ENCODE measurements around the gene ZNF407.

GRCh38 chr18:75010689-75011088 lies 413.0 kb downstream of the ZNF407 start:
- TF ChIP-seq CTCF (IDR thresholded peaks at IDR 0.05) (no peak), EP300 (IDR thresholded peaks at IDR 0.05) (no peak)
